ENCODE data around the gene GPC6.

The GPC6 gene

DNA sequence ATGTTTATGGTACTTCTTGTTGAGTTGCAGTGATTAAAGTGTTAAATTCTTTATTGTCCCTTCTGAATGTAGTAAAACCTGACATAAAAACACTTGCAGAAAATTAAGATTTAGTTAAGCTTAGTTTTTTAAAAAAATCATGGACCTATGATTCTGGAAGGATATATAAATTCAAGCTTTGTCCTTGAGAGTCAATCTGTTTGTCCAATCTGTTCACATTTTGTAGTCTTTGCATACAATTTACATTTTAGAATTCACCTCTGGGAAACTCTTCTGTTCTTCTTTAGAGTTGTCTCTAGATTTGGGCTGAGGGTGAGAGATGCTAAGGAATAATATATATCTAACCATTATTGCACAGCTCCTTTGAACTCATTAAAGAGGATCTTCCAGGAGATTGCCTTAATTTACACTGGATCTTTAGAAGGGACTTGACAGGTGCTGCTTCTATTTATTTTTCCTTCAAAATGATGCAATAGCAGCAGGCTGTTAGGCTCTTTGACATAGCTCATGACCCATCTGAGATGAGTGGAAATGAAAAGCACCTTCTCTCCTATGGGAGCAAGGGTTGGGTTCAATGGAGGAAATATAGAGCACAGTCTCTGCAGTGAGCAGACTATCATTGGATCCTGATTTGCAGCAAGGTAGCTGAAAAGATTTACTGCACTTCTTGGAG lies 433.9 kb downstream of the GPC6 start:
- no peak overlapping the region for H3K27ac ChIP-seq (ENCODE audit: poor library complexity, severe bottlenecking)
- no peaks in the 10 kb centered on the region for H3K9me3 ChIP-seq (ENCODE audit: severe bottlenecking)
- no peaks in the 10 kb centered on the region for H3K27me3 ChIP-seq (ENCODE audit: insufficient read depth, poor library complexity, severe bottlenecking)
- no peaks in the 10 kb centered on the region for H3K4me1 ChIP-seq (ENCODE audit: insufficient read depth, poor library complexity, severe bottlenecking)
- no peak for DNase-seq (ENCODE audit: low spot score)
- H3K4me3 ChIP-seq (ENCODE audit: severe bottlenecking), result no peak overlapping the region
- TF ChIP-seq, protein P1, sequence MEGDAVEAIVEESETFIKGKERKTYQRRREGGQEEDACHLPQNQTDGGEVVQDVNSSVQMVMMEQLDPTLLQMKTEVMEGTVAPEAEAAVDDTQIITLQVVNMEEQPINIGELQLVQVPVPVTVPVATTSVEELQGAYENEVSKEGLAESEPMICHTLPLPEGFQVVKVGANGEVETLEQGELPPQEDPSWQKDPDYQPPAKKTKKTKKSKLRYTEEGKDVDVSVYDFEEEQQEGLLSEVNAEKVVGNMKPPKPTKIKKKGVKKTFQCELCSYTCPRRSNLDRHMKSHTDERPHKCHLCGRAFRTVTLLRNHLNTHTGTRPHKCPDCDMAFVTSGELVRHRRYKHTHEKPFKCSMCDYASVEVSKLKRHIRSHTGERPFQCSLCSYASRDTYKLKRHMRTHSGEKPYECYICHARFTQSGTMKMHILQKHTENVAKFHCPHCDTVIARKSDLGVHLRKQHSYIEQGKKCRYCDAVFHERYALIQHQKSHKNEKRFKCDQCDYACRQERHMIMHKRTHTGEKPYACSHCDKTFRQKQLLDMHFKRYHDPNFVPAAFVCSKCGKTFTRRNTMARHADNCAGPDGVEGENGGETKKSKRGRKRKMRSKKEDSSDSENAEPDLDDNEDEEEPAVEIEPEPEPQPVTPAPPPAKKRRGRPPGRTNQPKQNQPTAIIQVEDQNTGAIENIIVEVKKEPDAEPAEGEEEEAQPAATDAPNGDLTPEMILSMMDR (IDR thresholded peaks at IDR 0.05; ENCODE audit: poor library complexity, severe bottlenecking), result no peak
- H3K36me3 ChIP-seq (ENCODE audit: low read depth), result no peaks in the 10 kb centered on the region
- no peak for ATAC-seq (ENCODE audit: low read depth)

DNA sequence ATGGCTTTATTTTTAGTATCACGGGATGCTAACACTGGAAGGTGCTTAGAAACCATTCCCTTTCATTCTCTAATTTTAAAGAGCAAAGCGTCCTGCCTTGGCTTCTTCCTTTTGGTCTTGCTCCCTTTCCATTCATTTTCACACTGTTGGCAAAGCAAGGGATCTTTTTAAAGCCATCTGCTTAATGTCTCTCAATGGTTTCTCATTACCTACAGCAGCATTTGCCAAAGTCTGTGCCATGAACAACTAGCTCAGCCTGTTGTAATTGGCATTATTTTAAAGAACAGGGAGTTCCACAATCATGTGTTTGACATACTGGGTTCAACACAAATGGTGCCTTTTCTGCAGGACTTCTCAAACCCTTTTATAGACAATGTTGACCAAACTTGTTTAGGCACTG lies 444.3 kb downstream of the GPC6 start:
- TF ChIP-seq, protein P1 (IDR thresholded peaks at IDR 0.05; ENCODE audit: poor library complexity, severe bottlenecking), result no peak
- DNase-seq (ENCODE audit: low spot score) (no peak), ATAC-seq (ENCODE audit: low read depth) (no peak)
- Histone ChIP-seq H3K9me3 (ENCODE audit: severe bottlenecking) (no peaks in the 10 kb centered on the region), H3K4me3 (ENCODE audit: severe bottlenecking) (no peak overlapping the region), H3K4me1 (ENCODE audit: insufficient read depth, poor library complexity, severe bottlenecking) (no peaks in the 10 kb centered on the region), H3K27me3 (ENCODE audit: insufficient read depth, poor library complexity, severe bottlenecking) (no peaks in the 10 kb centered on the region), H3K27ac (ENCODE audit: poor library complexity, severe bottlenecking) (no peak overlapping the region), H3K36me3 (ENCODE audit: low read depth) (no peaks in the 10 kb centered on the region)

DNA sequence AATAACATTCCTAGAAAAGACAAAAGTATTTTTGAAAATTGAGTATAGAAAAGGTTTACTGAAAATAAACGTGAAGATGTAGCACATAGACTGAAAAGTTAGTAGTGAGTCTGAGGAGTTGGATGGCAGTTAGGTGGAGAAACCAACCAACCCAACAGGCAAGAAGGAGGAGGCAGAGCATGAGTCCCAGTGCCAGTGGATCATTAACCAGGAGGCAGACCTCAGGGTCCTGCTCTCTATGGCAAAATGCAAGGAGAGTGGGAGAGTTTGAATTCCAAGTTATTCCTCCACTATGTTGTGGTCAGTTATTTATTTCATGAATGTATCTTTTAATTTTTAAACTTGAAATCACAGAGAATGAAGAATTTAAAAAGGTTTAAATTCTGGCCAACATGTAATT lies 446.4 kb downstream of the GPC6 start:
- no peaks in the 10 kb centered on the region for H3K4me1 ChIP-seq (ENCODE audit: insufficient read depth, poor library complexity, severe bottlenecking)
- no peak for DNase-seq (ENCODE audit: low spot score)
- H3K36me3 ChIP-seq (ENCODE audit: low read depth), result no peaks in the 10 kb centered on the region
- no peak overlapping the region for H3K4me3 ChIP-seq (ENCODE audit: severe bottlenecking)
- H3K27me3 ChIP-seq (ENCODE audit: insufficient read depth, poor library complexity, severe bottlenecking), result no peaks in the 10 kb centered on the region
- ATAC-seq (ENCODE audit: low read depth), result no peak
- TF ChIP-seq, protein P1 (IDR thresholded peaks at IDR 0.05; ENCODE audit: poor library complexity, severe bottlenecking), result no peak
- no peaks in the 10 kb centered on the region for H3K9me3 ChIP-seq (ENCODE audit: severe bottlenecking)
- no peak overlapping the region for H3K27ac ChIP-seq (ENCODE audit: poor library complexity, severe bottlenecking)

DNA sequence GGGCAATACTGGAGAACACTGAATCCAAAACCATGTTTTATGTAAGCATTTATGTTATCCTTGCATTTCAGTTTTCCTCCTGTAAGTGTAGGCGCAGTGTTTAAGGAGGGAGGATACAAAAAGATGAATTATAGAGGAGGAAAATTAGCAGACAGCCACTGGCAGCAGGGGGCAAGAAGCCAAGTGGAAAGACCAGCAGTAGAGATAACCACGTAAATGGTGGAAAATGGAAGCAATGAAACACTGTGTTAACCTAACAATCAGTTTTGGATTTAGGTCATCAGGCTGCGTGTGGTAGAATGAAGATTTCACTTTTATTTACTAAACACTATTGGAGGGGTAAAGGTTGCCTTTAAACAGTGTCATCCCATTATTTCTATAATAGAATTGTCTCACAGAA lies 447.3 kb downstream of the GPC6 start:
- Histone ChIP-seq H3K9me3 (ENCODE audit: severe bottlenecking) (no peaks in the 10 kb centered on the region), H3K4me3 (ENCODE audit: severe bottlenecking) (no peak overlapping the region), H3K4me1 (ENCODE audit: insufficient read depth, poor library complexity, severe bottlenecking) (no peaks in the 10 kb centered on the region), H3K27me3 (ENCODE audit: insufficient read depth, poor library complexity, severe bottlenecking) (no peaks in the 10 kb centered on the region), H3K27ac (ENCODE audit: poor library complexity, severe bottlenecking) (no peak overlapping the region), H3K36me3 (ENCODE audit: low read depth) (no peaks in the 10 kb centered on the region)
- no peak for ATAC-seq (ENCODE audit: low read depth)
- TF ChIP-seq, protein P1 (IDR thresholded peaks at IDR 0.05; ENCODE audit: poor library complexity, severe bottlenecking), result no peak
- no peak for DNase-seq (ENCODE audit: low spot score)

DNA sequence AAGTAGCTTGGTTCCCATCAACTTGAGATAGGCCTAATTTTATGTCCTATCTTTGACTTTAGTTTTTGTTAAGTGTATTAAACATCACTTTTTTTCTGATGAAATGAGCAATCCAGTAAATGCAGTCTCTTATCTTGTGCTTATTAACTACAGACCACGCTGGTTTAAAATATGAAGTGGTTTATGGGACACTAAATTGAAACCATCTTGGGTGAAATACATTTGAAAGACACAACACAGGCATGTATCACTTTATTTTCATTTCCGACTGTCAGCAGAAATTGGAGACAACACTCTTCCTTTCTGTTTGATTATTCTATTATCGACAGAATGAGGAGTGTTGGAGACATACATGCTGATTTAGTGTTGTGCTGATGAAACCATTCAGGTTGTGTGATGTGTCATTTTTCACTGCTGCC lies 447.7 kb downstream of the GPC6 start:
- TF ChIP-seq, protein P1 (IDR thresholded peaks at IDR 0.05; ENCODE audit: poor library complexity, severe bottlenecking), result no peak
- DNase-seq (ENCODE audit: low spot score), result no peak
- Histone ChIP-seq H3K36me3 (ENCODE audit: low read depth) (no peaks in the 10 kb centered on the region), H3K27me3 (ENCODE audit: insufficient read depth, poor library complexity, severe bottlenecking) (no peaks in the 10 kb centered on the region), H3K27ac (ENCODE audit: poor library complexity, severe bottlenecking) (no peak overlapping the region), H3K9me3 (ENCODE audit: severe bottlenecking) (no peaks in the 10 kb centered on the region), H3K4me3 (ENCODE audit: severe bottlenecking) (no peak overlapping the region), H3K4me1 (ENCODE audit: insufficient read depth, poor library complexity, severe bottlenecking) (no peaks in the 10 kb centered on the region)
- ATAC-seq (ENCODE audit: low read depth), result no peak
